ENCODE data around the gene SMIM10L1.

SMIM10L1 gene

GRCh38 chr12:11171145-11171968, at the start of gene SMIM10L1:
SMIM10L1 (plus strand) TSS chr12:11171194; CDS start chr12:11171357, 163 bp downstream.
- peak; percentile 86 to 92 for DNase-seq

DNA sequence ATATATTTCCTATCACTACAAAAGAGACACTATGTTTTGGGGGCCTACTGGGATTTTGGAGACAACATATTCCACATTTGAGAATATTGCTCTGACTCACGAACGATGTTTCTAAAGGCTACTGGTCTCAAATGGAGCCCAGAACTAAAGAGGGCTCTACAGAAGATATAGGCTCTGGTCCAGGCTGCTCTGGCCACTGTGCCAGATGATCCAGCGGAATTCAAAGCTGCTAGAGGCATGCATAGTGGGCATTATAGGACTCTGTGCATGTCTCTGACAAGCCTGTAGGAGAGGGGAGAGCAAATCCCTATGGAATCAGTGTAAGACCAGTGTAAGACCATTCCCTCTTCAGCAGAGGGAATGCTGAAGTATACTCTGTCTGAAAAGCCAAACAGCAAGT, 40.6 kb upstream of the SMIM10L1 start:
- DNase-seq = no peak

- no peak for DNase-seq
Observed at GRCh38 chr12:11130999-11131398, 40.0 kb upstream of the SMIM10L1 start.

GRCh38 chr12:11133162-11133561, 37.8 kb upstream of the SMIM10L1 start:
- DNase-seq = no peak

DNA sequence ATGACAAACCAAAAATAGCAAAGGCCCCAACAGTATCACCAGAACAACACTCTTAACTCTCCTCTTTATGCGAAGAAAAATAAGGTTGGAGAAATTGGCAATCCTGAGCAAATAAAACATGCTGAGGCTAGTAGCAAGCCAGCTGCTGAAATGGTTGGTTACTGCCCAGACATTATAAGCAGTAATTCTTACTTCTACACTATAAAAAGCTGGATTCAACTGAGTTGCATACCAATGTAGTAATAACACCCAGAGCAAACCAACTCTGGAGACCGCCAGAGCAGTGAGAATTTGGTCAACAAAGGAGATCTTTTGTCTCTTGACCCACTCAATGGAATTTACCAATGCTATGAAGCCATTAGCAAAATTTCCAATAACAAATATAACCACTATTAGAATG, 37.2 kb upstream of the SMIM10L1 start:
- DNase-seq = no peak

DNA sequence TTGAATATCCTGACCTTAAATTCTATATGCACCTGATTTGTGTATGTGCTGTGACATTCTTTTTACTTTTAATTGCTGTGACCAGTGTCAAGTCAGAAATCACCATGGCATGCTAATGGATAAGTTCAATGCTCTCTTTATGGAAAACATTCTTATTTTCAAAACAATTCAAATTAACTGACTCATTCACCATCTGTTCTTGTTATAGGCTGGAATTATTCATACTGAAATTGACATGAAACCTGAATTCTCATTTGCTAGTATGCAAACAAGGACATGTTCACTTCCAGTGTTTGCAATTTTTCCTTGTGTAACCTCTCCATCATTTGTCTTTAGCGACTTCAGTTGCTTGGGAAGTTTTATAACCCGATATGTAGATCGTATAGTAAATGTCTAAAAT, 36.7 kb upstream of the SMIM10L1 start, which contains the start of gene TAS2R30:
TAS2R30 (minus strand) TSS at position 340 of the 400 bp plus-strand sequence. CDS start 400 bp downstream, outside the sequence.
- DNase-seq = no peak

DNA sequence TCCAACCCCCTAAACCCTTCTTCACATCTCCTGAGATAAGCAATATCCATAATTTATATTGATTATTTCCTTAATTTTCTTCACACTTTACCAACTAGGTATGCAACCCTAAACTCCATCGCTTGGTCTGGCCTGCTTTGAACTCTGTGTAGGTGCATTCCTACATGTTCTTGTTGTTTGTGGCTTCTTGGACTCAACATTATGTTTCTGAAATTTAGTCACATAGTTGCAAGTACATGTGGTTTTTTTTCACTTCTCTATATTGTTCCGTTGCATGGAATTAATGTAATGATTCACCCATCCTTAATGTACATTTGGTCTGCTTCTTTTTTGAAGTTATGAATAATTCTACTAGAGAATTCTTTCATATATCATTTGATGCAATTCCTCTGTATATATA, 34.9 kb upstream of the SMIM10L1 start:
- no peak for DNase-seq

DNA sequence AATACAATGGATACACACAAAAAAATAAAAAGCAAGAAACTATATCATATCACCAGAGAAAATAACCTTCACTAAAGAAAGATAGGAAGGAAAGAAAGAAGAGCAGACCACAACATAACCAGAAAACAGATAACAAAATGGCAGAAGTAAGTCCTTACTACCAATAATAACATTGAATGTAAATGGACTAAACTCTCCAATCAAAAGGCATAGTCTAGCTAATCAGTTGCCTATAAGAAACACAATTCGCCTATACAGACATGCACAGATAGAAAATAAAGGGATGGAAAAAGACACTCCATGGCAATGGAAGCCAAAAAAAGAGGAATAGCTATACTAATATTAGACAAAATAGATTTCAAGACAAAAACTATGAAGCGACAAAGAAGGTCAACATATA, 27.6 kb upstream of the SMIM10L1 start:
- DNase-seq = no peak

GRCh38 chr12:11144297-11144696, 26.7 kb upstream of the SMIM10L1 start:
- DNase-seq = no peak

DNA sequence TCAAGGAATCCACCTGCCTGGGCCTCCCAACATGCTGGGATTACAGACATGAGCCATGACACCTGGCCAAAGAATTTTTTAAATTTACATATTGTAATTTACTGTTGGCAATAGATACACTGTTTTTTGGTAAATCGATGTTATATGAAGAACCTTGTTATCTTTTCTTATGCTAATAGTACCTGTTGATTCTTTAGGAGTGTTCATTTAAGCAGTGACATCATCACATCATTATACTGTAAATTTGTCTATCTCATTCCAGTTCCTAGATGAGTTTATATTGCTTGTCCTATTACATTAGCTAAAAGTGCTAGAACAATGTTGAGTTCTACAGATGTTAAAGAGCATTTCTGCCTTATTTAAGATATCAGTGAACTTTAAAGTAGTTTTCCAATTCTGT, 23.6 kb upstream of the SMIM10L1 start:
- DNase-seq = no peak

- no peak for DNase-seq
Observed at GRCh38 chr12:11150832-11151231, 20.2 kb upstream of the SMIM10L1 start.

DNA sequence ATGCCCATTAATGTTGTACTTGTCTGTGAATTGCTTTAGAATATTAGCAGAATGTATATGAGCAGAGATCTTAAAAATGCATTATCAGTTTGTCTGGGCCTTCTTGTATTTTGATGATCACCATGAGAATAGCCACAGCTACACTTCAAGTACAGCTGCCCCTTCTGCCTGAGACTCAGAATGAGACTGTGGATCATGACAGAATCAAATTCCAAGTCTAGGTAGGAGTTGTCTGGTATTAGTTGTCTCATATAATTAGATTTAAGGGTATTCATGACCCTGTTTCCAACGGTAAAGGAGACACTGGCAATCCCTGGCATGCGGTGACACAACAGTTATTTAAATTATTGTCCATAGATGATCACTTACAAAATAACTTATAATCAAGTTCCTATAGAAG, 18.3 kb upstream of the SMIM10L1 start:
- DNase-seq = no peak

DNA sequence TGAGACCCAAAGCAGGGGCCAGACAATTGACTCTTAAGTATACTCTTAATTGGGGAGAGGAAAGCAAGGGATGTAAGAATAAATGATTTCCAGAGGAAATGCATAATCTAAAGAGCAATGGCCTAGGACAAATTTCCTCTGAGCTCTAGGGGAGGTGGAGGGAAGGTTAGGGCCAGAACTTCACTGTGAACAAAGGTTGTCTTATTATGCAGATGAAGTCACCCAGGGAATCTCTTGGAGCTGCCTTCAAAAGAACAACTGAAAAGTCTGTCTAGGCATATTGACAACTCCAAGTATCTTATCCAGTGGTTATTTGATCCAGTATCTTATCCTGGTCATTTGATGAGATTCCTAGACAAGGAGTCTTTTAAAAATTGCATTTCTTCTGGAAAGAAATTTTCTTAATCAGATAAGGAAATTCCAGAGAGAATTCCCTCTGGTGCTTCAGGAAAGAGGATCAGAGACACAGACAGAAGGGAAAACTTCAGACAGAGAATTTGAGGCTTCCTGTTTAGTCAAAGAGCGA, 16.5 kb upstream of the SMIM10L1 start:
- DNase-seq = no peak

GRCh38 chr12:11158885-11159444, 12.0 kb upstream of the SMIM10L1 start:
- DNase-seq = no peak

GRCh38 chr12:11162502-11162901, 8.5 kb upstream of the SMIM10L1 start:
- DNase-seq = no peak

GRCh38 chr12:11164384-11164783, 6.6 kb upstream of the SMIM10L1 start:
- DNase-seq = no peak

DNA sequence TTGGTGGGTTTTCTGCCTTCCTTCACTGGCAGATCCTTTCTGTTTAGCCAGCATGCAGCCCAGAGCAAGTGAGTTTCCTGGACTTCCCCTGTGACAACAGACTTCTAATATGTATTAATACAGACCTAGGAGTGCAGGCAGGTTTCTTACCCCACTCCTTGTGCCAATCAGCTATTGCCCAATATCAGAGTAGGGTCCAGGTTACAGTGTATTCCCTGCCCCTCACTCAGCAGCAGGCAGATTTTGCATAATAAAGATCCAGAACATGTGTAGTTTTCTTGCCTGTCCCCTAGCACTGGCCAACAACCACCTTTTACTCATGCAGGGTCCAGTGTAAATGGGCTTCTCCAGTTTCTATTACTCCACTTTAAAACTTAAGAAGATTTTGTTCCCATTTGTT, 4.7 kb upstream of the SMIM10L1 start:
- no peak for DNase-seq

DNA sequence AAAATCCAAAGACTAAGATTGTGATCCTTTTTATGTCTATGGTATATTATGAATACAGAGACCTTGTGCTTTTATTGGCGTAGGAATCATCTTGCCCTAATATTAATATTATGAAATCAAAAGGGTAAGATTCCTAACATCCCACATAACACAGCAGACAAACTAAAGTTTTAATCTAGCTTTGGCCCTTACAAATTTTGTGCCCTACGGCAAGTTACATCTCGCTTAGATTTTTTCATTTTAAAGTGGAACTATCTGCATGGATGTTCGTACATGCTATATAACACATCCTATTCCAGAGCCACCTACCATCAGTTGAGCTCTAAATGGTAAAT, 217 bp upstream of the SMIM10L1 start:
- no peak for DNase-seq

DNA sequence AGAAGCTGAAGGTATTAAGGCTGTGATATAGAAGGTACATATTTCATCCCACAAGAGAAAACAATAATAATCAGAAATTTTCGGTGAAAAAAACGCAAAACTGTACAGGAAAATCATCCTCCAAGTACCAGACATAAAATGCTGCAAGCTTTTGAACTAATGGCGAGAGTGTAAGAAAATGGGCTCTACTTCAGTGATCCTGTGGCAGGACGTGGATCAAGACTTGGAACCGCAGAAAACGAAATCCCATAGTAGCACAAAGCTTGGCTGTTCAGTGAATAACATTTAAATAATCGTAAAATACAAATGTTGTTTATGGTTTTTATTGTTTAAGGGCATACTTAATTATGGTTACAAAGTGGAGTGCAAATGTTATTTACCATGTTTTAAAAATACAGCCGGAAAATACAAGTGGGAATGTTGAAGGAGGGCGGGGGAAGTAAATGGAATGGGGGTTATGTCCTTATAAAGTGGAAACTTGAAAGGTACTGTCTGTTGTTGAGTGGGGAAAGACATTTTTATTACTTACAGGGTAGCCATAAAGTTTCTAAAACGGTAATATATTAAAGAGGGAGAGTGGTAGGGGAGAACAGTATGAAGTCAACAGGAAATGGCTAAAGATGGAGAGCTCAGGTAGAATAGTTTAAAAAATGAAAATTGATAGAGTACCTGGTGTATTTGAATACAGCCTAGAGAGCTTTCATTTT, 1.1 kb downstream of the SMIM10L1 start:
- peak in 1 of 2 experiments; percentile 58 for DNase-seq

GRCh38 chr12:11174022-11174421, 3.0 kb downstream of the SMIM10L1 start:
- DNase-seq = no peak

DNA sequence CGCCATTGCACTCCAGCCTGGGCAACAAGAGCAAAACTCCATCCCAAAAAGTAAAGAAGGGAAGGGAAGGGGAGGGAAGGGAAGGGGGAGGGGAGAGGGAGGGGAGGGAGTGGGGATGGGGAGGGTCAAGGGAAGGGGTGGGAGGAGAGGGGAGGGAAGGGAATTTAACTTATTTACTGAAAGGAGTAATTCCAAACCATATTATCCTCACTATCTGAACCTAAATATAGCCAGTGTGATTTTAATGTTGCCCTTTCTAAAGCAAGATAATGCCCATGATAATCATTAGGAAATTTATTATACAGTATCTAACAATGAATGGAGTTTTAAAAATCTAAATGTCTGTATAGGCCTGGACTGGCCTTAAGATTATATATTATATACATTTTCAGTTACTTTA, 7.3 kb downstream of the SMIM10L1 start:
- no peak for DNase-seq

GRCh38 chr12:11182529-11182928, 11.5 kb downstream of the SMIM10L1 start:
- no peak for DNase-seq

DNA sequence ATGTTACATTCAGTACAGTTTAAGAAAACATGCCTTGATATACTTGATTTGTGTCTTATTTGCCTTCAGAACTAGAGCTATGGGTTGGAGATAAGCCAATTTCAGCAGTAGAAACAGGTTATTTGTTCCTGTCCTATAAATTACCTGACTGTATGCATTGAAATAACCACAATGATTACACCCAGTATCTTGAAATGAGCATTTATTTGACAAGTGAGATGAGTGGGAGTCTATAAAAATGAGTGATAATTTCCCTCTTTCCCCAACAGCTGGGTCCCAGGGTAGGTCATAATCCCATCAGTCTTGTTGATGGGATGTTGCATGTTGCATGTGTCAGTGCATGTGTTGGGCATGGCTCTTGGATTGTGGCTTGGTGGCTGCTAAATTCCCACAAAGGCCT, 12.0 kb downstream of the SMIM10L1 start:
- DNase-seq = no peak

DNA sequence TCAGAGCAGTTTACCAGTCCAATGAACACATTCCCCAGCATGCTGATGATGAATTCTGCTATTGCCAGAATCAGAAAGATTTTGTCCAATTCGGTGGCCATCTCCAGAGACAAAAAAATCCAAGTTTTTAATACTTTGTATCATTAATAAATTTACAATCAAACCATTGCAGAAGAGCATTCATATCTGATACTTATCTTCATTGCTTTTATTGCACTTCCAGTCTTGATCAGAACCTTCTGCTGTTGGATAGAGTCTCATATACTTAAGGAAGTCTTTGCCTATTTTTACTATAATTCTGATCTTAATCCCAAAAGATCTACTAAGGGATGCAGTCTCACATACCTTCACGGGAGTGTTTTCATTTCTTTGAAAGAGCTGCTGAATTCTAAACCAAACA, 15.8 kb downstream of the SMIM10L1 start, which contains the start of gene TAS2R42:
TAS2R42 (minus strand) TSS at position 101 of the 400 bp plus-strand sequence; CDS start at position 101, 0 bp downstream.
- DNase-seq = no peak

All from SW 1271 (cell line).